SK-N-SH treated with all-trans-retinoic acid at 6 μM for 48 hours (cell line): ENCODE measurements around the gene INS.

Experiments used
- CSDC2 ChIP-seq: fragments of 250-450 bp; sonication (Bioruptor Pico); IDR thresholded peaks from 2 replicates; pipeline ENCODE4 v1.5.0; 2020; ENCODE audit warnings: mild to moderate bottlenecking, moderate library complexity
- POU6F1 ChIP-seq: fragments of 250-450 bp; sonication (Bioruptor Pico); IDR thresholded peaks from 2 replicates; pipeline ENCODE4 v1.8.0; 2021; ENCODE audit warnings: low read depth, mild to moderate bottlenecking, moderate library complexity, borderline replicate concordance
- TSHZ2 ChIP-seq: fragments of 250-450 bp; sonication (Bioruptor Pico); IDR thresholded peaks from 2 replicates; pipeline ENCODE4 v1.5.0; 2020; ENCODE audit warnings: mild to moderate bottlenecking, moderate library complexity

GRCh38 chr11:2154889-2155288, 6.1 kb downstream of the INS start:
- TF ChIP-seq CSDC2 (CRISPR knock-in tag) (no peak), TSHZ2 (CRISPR knock-in tag) (no peak), POU6F1 (no peak)
